Suppressor macrophage treated with lipopolysaccharide for 4 hours (primary cell): ENCODE measurements around the gene STK4.
"Not testable (repeated sequence)": the region's sequence is repeated elsewhere in the genome, so short reads cannot be mapped to it uniquely, and the experiment has no call there.

ENCODE experiments used
- DNase-seq: peaks from one replicate; pipeline ENCODE4 v3.0.0-alpha.2; 2020

The STK4 gene

DNA sequence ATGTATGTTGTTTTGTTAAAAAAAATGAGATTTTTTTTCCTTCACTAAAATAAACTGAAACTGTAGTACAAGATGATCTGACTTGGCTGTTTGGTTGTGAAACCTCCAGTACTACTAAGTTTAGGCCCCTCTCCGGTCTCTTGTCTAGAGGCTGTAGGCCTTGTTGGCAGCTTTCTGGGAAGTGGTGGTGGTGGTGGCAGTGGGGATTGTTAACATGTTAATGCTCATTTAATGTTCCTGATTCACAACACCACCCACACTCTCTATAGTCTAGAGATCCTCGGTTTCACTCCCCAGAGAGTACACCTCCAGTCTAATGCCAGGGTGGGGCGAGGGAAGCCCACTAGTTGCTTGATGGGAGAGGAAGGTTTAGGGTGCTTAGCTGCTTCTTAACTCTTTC lies 24.1 kb downstream of the STK4 start:
- DNase-seq: peak; percentile 74

DNA sequence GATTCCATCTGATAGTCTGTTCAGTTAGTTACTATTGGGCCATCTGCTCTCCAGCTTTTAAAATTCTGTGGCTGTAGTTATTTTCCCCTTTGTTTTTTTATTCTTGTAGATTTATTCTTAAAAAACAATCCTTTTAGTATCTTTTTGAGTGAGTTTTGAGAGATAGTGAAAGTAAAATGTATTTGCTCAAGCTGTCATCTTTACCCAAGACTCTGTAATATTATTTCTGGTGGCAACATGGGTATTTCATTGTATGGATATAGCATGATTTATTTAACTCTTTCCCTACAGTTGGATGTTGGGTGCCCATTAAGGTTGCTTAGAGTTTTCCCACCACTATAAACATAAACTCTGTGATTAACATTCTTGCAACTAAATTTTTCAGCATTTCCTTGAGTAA lies 24.6 kb downstream of the STK4 start:
- DNase-seq: peak; percentile 43

DNA sequence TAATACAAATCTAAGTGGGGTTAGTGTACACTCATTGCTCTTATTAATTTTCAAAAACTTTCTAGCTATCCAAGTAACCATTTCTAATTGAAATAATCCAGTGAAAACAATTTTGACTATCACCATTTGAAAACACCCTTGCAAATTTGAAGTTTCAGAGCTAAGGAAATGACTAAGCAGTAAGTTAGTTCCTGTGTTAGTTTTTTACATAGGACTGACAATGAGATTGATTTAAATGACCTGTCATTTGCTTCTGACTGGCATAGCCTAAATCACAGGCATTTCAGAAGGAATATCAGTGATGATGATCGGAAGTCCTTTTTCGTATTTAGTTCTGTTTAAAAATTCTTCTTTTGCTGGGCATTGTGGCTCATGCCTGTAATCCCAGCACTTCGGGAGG lies 27.0 kb downstream of the STK4 start:
- DNase-seq: peak; percentile 43

GRCh38 chr20:44997171-44997570 lies 30.9 kb downstream of the STK4 start:
- no peak for DNase-seq

GRCh38 chr20:44997668-44998067 lies 31.4 kb downstream of the STK4 start:
- no peak for DNase-seq

DNA sequence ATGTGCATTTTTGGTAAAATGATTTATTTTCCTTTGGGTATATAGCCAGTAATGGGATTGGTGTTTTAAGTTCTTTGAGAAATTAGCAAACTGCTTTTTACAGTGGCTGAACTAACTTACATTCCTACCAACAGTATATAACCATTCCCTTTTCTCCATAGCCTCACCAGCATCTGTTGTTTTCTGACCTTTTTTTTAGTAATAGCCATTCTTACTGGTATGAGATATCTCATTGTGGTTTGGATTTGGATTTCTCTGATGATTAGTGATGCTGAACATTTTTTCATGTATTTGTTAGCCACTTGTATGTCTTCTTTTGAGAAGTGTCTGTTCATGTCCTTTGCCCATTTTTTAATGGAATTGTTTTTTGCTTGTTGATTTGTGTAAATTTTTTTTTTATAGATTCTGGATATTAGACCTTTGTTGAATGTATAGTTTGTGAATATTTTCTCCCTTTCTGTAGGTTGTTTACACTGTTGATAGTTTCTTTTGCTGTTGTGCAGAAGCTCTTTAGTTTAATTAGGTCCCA lies 42.3 kb downstream of the STK4 start:
- DNase-seq: no peak

- no peak for DNase-seq
Measured at GRCh38 chr20:45010399-45010828, 44.1 kb downstream of the STK4 start.

DNA sequence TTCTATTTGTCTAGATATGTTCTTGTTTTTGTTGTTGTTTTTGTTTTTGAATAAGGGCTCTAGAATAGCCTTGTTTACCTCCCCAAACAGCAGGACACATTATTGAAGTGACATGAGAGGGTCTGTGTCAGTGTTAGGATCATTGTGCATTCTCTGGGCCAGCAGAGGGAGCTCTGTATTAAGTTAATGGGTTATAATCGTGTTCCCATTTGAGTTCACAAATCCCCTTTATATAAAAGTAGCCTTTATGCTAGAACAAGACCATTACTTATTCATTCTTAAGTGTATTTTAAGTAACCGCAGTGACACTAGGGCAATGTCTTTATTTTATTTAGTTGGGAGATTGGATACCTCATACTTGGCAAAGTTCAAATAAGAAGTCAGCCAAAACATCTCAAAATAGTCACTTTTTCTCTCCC lies 44.8 kb downstream of the STK4 start:
- peak; percentile 62 for DNase-seq

GRCh38 chr20:45012682-45013302 lies 46.5 kb downstream of the STK4 start:
- no peak for DNase-seq

GRCh38 chr20:45014131-45014530 lies 47.8 kb downstream of the STK4 start:
- not testable (repeated sequence) for DNase-seq

- DNase-seq: no peak
Measured at GRCh38 chr20:45014671-45015415, 48.5 kb downstream of the STK4 start.

DNA sequence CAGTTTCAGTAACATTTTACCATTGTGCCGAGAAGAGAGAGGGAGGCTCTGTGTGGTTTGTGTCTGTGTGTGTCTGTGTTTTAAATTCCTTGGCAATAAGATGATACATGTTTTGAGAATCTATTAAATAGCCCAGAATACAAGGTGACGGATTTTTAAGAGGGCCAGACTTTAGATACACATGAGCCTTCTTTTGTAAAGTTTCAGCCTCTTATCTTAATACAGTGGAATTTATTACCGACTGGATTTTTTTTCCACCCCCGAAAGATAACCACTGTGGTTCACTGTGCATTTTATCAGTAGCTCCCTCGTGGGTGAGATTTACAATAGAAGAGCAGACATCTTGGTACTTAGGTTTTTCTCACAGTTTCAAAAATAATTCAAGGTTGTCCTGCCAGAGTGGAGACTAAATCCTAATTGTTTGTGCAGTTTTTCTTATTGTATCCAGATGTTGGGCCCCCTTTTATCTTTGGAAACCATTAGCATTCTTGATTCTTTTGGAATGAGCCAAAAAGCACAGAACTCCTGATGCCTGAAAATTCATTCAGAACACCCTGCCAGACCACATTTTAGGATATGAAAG lies 49.9 kb downstream of the STK4 start:
- DNase-seq: no peak

GRCh38 chr20:45017281-45017680 lies 51.0 kb downstream of the STK4 start:
- no peak for DNase-seq

- no peak for DNase-seq
Measured at GRCh38 chr20:45017857-45018256, 51.5 kb downstream of the STK4 start.

DNA sequence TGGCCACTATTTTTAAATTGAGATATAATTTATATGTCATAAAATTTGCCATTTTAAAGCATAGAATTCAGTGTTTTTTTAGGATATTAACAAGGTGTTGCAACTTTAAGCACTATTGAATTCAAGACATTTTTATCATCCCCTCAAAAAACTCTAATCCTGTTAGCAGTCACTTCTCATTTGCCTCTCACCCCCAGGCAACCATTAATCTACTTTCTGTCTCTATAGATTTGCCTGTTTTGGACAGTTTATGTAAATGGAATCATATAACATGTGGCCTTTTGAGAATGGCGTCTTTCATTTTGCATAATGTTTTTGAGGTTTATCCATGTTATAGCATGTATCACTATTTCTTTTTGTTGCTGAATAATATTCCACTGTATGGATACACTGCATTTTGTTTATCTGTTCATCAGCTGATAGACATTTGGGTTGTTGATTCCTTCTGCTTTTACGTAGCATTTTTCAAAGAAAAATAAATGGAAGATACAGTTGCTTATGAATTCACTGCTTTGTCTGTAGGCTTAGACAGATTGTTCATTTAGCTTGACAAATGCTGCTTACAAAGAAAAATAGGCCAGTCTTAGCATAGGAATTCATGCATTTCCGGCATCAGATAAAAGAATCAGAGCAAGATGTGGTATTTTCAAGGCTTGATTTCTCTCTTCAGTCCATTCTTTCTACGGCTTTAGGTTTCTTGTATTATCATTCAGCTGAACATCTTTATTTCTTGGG lies 52.9 kb downstream of the STK4 start:
- DNase-seq: no peak

DNA sequence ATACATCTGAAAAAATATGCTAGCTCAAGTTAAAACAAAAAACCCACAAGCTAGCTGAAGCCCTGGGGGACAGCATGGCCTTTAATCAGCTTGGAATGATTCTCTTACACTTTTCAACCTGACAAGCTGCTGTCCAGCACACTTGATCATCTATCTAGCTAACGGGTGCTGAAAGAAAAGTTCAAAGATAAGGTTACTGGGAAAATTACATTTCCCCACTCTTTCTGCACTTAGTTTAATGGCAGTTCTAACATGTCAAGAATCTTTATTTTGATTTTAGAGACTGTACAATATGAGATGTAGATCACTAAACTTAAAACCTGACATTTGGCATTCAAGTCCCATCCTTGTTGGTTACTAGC lies 53.4 kb downstream of the STK4 start:
- no peak for DNase-seq

DNA sequence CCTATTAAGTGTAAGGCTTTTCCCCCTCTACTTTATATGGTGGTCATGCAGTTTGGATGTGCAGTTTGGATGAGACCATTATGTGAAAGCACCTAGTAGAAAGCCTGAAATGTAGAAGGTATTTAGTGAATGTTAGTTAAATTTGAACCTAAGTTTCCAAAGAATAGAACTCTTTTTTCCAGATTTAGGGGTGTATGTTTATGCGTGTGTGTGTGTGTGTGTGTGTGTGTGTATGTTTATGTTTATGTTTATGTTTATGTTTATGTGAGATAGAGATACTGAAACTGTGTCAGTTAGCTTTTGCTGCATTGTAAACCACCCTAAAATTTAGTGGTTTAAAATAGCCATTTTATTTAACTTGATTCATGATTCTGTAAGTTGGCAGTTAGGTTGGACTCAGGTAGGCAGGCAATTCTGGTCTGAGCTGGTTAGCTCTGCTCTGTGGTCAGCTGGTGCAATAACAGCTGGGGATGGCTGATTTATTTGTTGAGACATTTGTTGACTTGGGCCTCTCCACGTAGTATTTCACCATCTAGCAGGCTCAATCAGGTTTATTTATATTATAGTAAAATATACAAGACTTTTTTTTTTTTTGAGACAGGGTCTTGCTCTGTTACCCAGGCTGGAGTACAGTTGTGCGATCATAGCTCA lies 54.0 kb downstream of the STK4 start:
- DNase-seq: no peak

DNA sequence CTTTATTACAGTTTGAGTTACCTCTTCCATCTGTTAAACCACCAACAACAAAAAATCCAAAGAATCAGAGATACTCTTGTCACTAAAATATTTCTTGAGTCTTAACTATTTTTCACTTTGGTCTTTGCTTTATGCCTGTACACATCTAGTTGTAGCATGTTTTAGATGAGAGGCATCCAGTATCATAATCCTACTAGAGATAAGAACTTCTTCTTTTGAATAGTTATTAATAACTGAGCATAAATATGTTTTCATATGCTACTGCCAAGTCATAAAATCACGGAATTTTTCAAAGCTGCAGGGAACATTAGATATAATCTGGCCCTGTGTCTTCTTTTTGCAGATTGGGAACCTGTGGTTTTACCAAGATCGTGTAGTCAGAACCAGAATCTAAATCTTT lies 55.3 kb downstream of the STK4 start:
- DNase-seq: no peak

DNA sequence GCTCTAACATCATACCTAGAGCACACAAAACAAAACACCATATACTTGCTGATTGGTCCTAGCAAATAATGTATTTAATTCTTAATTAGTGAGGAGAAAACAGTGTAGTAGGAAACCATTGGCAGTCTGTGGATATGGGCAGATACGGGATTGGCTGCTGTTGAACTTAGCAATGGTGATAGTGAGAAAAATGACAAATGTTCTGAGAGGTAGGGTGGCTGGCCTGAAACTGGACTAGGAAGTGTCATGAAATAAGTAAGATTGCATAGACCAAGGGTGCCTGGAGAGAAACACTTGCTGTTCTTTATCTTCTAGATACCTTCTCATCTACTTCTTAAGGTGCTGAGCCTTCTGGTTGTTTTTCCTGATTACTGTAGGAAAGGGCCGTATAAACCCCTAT lies 56.8 kb downstream of the STK4 start:
- not testable (repeated sequence) for DNase-seq

- no peak for DNase-seq
Measured at GRCh38 chr20:45028424-45029136, 62.3 kb downstream of the STK4 start.

- DNase-seq: no peak
Measured at GRCh38 chr20:45029884-45030283, 63.6 kb downstream of the STK4 start.

DNA sequence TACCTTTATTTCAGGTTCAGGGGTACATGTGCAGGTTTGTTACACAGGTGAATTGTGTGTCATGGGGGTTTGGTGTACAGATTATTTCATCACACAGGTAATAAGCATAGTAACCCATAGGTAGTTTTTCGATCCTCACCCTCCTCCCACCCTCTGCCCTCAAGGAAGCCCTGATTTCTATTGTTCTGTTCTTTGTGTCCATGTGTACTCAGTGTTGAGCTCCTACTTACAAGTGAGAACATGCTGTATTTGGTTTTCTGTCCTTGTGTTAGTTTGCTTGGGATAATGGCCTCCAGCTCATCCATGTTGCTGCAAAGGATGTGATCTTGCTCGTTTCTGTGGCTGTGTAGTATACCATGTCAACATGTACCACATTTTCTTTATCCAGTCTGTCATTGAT lies 66.0 kb downstream of the STK4 start:
- no peak for DNase-seq
